OCI-LY7 (cell line): ENCODE results near the gene AOPEP. TPM values are rescaled to one million over a fixed set of nuclear protein-coding genes. Genes with fewer than 3 reads are reported as not detected.

Experiments used
- BruUV-seq: library from RNA; stranded (reverse); fragments of 400-500 nt; replicated peaks from 2 replicates; lab custom pipeline; 2021; lab: Mats Ljungman, UMichigan
- CTCF ChIA-PET: fragments of 300-600 bp; sonication (Branson Sonifier 250); formaldehyde crosslinking; loops from one replicate; lab custom pipeline; 2022; ENCODE audit warnings: antibody characterized with exemption; ENCODE audit not compliant: unreplicated experiment; lab: Charles Lee
- POLR2A ChIA-PET: fragments of 300-600 bp; sonication (Branson Sonifier 250); formaldehyde crosslinking; loops from one replicate; lab custom pipeline; 2022; ENCODE audit warnings: antibody characterized with exemption; lab: Charles Lee
- DNase-seq: peaks from one replicate; pipeline ENCODE4 v3.0.0-alpha.2; 2015; ENCODE audit warnings: low spot score
- H2AFZ ChIP-seq: fragments of 200-600 bp; sonication (generic), shearing (Covaris generic); 2 replicates; pipeline ENCODE4 v1.6.1; 2014; ENCODE audit warnings: mild to moderate bottlenecking, antibody characterized with exemption, low read length, moderate library complexity
- H3K27ac ChIP-seq: fragments of 200-600 bp; sonication (generic); 2 replicates; pipeline ENCODE4 v1.5.1; 2014; ENCODE audit warnings: mixed run types, low read depth, mild to moderate bottlenecking, moderate library complexity, low read length, inconsistent platforms; ENCODE audit not compliant: poor library complexity, severe bottlenecking
- H3K36me3 ChIP-seq: fragments of 200-600 bp; sonication (generic); 2 replicates; pipeline ENCODE4 v1.6.1; 2014; ENCODE audit warnings: mild to moderate bottlenecking, antibody characterized with exemption, low read length, moderate library complexity, mixed read lengths; ENCODE audit not compliant: insufficient read depth
- H3K4me1 ChIP-seq: fragments of 200-600 bp; sonication (generic); 2 replicates; pipeline ENCODE4 v1.5.1; 2014; ENCODE audit warnings: mild to moderate bottlenecking, low read length; ENCODE audit not compliant: insufficient read depth, poor library complexity, severe bottlenecking
- H3K4me2 ChIP-seq: fragments of 200-600 bp; sonication (generic); 2 replicates; pipeline ENCODE4 v1.6.1; 2014; ENCODE audit warnings: mild to moderate bottlenecking, low read length
- H3K4me3 ChIP-seq: fragments of 200-600 bp; sonication (generic); 2 replicates; pipeline ENCODE4 v1.5.1; 2014; ENCODE audit warnings: mild to moderate bottlenecking, low read depth, low read length; ENCODE audit not compliant: poor library complexity, severe bottlenecking
- H3K79me2 ChIP-seq: fragments of 200-600 bp; sonication (generic); 2 replicates; pipeline ENCODE4 v1.6.1; 2016; ENCODE audit warnings: low read depth, mild to moderate bottlenecking, low read length, moderate library complexity, mixed read lengths; ENCODE audit not compliant: insufficient read depth
- H3K9me2 ChIP-seq: fragments of 200-600 bp; sonication (generic); 2 replicates; pipeline ENCODE4 v1.6.1; 2016; ENCODE audit warnings: mild to moderate bottlenecking, low read length, mixed read lengths; ENCODE audit not compliant: insufficient read depth
- H3K9me3 ChIP-seq: fragments of 200-600 bp; sonication (generic); 2 replicates; pipeline ENCODE4 v1.6.1; 2014; ENCODE audit warnings: mild to moderate bottlenecking, mixed run types, low read length, mixed read lengths
- H4K20me1 ChIP-seq: fragments of 200-600 bp; sonication (generic); 2 replicates; pipeline ENCODE4 v1.6.1; 2014; ENCODE audit warnings: mild to moderate bottlenecking, antibody characterized with exemption, low read length, moderate library complexity, mixed read lengths; ENCODE audit not compliant: insufficient read depth
- EZH2phosphoT487 ChIP-seq: fragments of 200-600 bp; sonication (generic); IDR thresholded peaks from 2 replicates; pipeline ENCODE4 v1.6.1; 2018; ENCODE audit warnings: low read depth, borderline replicate concordance, mild to moderate bottlenecking, mixed run types, antibody characterized with exemption, low read length, moderate library complexity, mixed read lengths
- intact Hi-C: fragments of 100-400 bp; cut with micrococcal nuclease; formaldehyde crosslinking; loops from one replicate; pipeline ENCODE4 v1.10.0; 2022; ENCODE audit not compliant: unreplicated experiment
- total RNA-seq, 2 experiments: library from RNA; depleted of rRNA in 1 of 2; stranded (reverse); fragments of >200 nt in 1 of 2; shearing (Covaris generic) in 1 of 2; gene quantifications; 2 replicates each; pipeline ENCODE4 v1.2.3, GENCODE V29; 2014 to 2022
- TF ChIP-seq, protein P1 (sequence below): fragments of 200-600 bp; sonication (generic); conservative IDR thresholded peaks from 2 replicates; pipeline ENCODE4 v1.5.1; 2014; ENCODE audit warnings: mild to moderate bottlenecking, antibody characterized with exemption, low read length, moderate library complexity, mixed read lengths

Gene AOPEP
- total RNA-seq, 2 experiments from 2014 or later = 17.3 to 24.3 TPM

DNA sequence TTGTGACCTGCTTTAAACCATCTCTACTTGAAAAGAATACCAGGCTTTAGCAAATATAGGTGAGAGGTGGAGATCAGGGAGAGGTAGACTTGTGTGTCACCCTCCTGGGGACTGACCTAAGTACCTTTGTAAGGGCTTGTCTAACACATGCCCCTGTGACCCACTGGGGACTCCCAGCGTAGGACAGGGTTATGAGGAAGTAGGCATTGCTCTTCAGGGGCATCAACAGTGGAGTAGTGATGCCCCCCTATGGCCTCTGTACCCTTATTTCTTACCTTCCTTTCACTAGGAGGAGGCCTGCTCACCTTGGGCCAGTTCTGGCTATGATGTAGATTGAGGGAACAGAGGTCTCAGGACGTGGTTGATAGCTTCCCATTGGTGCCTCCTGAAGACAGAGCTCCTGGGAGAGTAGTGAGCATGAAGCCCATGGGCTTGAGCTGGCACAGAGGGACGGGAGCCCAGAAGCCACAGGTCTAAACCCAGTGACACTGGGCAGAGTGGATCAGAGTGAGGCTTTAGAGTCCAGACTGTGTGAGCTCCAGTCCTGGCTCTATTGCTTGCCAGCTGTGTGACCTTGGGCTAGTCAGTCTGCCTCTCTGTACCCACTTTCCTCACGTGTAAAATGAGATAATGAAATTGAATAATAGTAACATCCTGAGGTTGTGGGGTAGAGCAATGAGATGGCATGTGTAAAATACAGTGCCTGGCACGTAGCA is 191.7 kb downstream of the AOPEP start:
- DNase-seq = peak; percentile 28
- intact Hi-C loops = loop anchor here (1.0 to 5.0 kb wide), 2 partner anchors 135 to 236 kb away; no protein-coding TSS in a partner anchor
- Histone ChIP-seq H3K4me3 (no peak overlapping the region), H3K4me2 (no peak overlapping the region), H4K20me1 (no peaks in the 10 kb centered on the region), H3K9me3 (no peaks in the 10 kb centered on the region), H3K9me2 (no peaks in the 10 kb centered on the region), H3K36me3 (no peaks in the 10 kb centered on the region), H3K27ac (no peak overlapping the region), H3K79me2 (no peaks in the 10 kb centered on the region), H3K4me1 (peaks cover 11% of the 10 kb centered on the region), H2AFZ (no peak overlapping the region)
- POLR2A ChIA-PET = interaction anchor here (0.5 to 1.2 kb wide), 3 partner anchors 110 to 249 kb away, joined by 3 to 6 read pairs (median 3); no protein-coding TSS in a partner anchor
- no peak for TF ChIP-seq EZH2phosphoT487
- TF ChIP-seq, protein P1, sequence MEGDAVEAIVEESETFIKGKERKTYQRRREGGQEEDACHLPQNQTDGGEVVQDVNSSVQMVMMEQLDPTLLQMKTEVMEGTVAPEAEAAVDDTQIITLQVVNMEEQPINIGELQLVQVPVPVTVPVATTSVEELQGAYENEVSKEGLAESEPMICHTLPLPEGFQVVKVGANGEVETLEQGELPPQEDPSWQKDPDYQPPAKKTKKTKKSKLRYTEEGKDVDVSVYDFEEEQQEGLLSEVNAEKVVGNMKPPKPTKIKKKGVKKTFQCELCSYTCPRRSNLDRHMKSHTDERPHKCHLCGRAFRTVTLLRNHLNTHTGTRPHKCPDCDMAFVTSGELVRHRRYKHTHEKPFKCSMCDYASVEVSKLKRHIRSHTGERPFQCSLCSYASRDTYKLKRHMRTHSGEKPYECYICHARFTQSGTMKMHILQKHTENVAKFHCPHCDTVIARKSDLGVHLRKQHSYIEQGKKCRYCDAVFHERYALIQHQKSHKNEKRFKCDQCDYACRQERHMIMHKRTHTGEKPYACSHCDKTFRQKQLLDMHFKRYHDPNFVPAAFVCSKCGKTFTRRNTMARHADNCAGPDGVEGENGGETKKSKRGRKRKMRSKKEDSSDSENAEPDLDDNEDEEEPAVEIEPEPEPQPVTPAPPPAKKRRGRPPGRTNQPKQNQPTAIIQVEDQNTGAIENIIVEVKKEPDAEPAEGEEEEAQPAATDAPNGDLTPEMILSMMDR = peak; percentile 48
- BruUV-seq = no TSS peak
- CTCF ChIA-PET = no interaction called here

DNA sequence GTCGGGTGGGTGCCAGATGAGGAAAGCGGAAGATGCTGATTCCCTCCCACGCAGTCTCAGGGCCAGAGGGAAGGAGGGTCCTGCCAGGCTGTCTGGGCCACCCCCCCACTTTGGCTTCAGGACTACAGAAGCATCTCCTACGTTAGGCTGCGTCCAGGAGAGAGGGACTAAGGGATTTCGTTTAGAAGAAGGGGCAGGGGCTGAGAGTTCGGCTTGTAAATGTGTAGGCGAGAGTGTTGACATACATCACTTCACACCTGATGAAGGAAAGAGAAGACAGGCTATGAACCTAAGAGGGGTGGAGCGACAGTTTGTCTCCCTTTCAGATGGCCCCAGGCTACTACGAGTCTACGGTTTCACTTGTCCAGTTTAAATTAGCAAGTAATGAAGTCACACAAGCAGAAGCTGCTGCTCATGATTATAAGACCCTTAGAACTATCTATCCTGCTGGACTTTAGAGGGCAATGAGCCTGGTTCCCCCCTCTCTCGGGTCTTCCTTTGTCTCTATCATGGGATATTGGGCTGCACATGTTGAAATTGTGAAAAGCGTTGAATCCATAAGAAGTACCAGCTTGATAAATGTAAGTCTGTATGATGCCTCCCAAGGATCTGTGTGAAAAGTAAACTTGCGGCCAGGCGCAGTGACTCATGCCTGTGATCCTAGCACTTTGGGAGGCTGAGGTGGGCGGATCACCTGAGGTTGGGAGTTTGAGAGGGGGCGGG is 193.0 kb downstream of the AOPEP start:
- intact Hi-C loops = loop anchor here (5.0 kb wide), 1 partner anchor 237 kb away; no protein-coding TSS in a partner anchor
- Histone ChIP-seq H3K4me3 (no peak overlapping the region), H2AFZ (no peak overlapping the region), H3K4me1 (peaks cover 11% of the 10 kb centered on the region), H3K36me3 (no peaks in the 10 kb centered on the region), H3K9me2 (no peaks in the 10 kb centered on the region), H3K79me2 (no peaks in the 10 kb centered on the region), H3K27ac (no peak overlapping the region), H4K20me1 (no peaks in the 10 kb centered on the region), H3K4me2 (no peak overlapping the region), H3K9me3 (no peaks in the 10 kb centered on the region)
- POLR2A ChIA-PET = interaction anchor here (0.6 to 0.7 kb wide), 2 partner anchors 14 to 250 kb away, joined by 3 read pairs; no protein-coding TSS in a partner anchor
- TF ChIP-seq, protein P1 = no peak
- no peak for TF ChIP-seq EZH2phosphoT487
- no TSS peak for BruUV-seq
- DNase-seq = no peak
- CTCF ChIA-PET = no interaction called here
